GM23338 (cell line): ENCODE measurements around the gene MARCHF3. TPM values are rescaled to one million over a fixed set of nuclear protein-coding genes. Genes with fewer than 3 reads are reported as not detected.

Experiments used
- ATAC-seq: fragments of 200-7000 bp; cut with Tn5 transposase; 3 replicates; pipeline ENCODE4 v1.9.1; 2020
- DNase-seq: peaks from one replicate; pipeline ENCODE4 v3.0.0-alpha.2; 2015; ENCODE audit warnings: low spot score
- H2AFZ ChIP-seq: fragments of 200-600 bp; sonication (generic); 2 replicates; pipeline ENCODE4 v1.8.0; 2016; ENCODE audit warnings: antibody characterized with exemption, mild to moderate bottlenecking, moderate library complexity
- H3F3A ChIP-seq: fragments of 200-600 bp; sonication (generic); replicated peaks from 2 replicates; pipeline ENCODE4 v1.8.0; 2017; ENCODE audit warnings: antibody characterized with exemption, mixed run types, low read depth
- H3K27ac ChIP-seq: fragments of 200-600 bp; sonication (generic); 2 replicates; pipeline ENCODE4 v1.6.1; 2016; ENCODE audit warnings: low read depth
- H3K27me3 ChIP-seq: fragments of 200-600 bp; sonication (generic); 2 replicates; pipeline ENCODE4 v1.8.0; 2016; ENCODE audit warnings: mild to moderate bottlenecking, mixed run types, moderate library complexity; ENCODE audit not compliant: insufficient read depth
- H3K36me3 ChIP-seq: fragments of 200-600 bp; sonication (generic); 2 replicates; pipeline ENCODE4 v1.8.0; 2016; ENCODE audit warnings: mild to moderate bottlenecking; ENCODE audit not compliant: insufficient read depth
- H3K4me1 ChIP-seq: fragments of 200-600 bp; sonication (generic); 2 replicates; pipeline ENCODE4 v1.8.0; 2016; ENCODE audit warnings: mild to moderate bottlenecking, moderate library complexity; ENCODE audit not compliant: insufficient read depth
- H3K4me2 ChIP-seq: fragments of 200-600 bp; sonication (generic); 2 replicates; pipeline ENCODE4 v1.7.1; 2017; ENCODE audit warnings: mixed run types
- H3K4me3 ChIP-seq: fragments of 200-600 bp; sonication (generic); 2 replicates; pipeline ENCODE4 v1.6.1; 2016; ENCODE audit warnings: mixed run types
- H3K79me2 ChIP-seq: fragments of 200-600 bp; sonication (generic); replicated peaks from 2 replicates; pipeline ENCODE4 v1.8.0; 2017; ENCODE audit warnings: mild to moderate bottlenecking; ENCODE audit not compliant: insufficient read depth
- H3K9me2 ChIP-seq: fragments of 200-600 bp; sonication (generic); 2 replicates; pipeline ENCODE4 v1.8.0; 2017; ENCODE audit not compliant: insufficient read depth
- H4K20me1 ChIP-seq: fragments of 200-600 bp; sonication (generic); replicated peaks from 2 replicates; pipeline ENCODE4 v1.8.0; 2017; ENCODE audit warnings: mild to moderate bottlenecking; ENCODE audit not compliant: insufficient read depth
- H3K27ac Mint-ChIP-seq: 2 replicates; pipeline ENCODE4 v1.8.0; 2020; ENCODE audit warnings: inconsistent platforms, mild to moderate bottlenecking, moderate library complexity, mixed read lengths
- H3K27me3 Mint-ChIP-seq: 3 replicates; pipeline ENCODE4 v1.8.0; 2022; ENCODE audit warnings: low read depth, mild to moderate bottlenecking, moderate library complexity, mixed read lengths, inconsistent platforms; ENCODE audit not compliant: insufficient read depth, poor library complexity
- H3K36me3 Mint-ChIP-seq: 3 replicates; pipeline ENCODE4 v1.8.0; 2021; ENCODE audit warnings: low read depth, mild to moderate bottlenecking, inconsistent platforms, moderate library complexity, mixed read lengths
- H3K4me1 Mint-ChIP-seq: 3 replicates; pipeline ENCODE4 v1.8.0; 2020; ENCODE audit warnings: mild to moderate bottlenecking, inconsistent platforms, mixed read lengths
- H3K4me3 Mint-ChIP-seq: 3 replicates; pipeline ENCODE4 v1.8.0; 2021; ENCODE audit warnings: moderate library complexity, mild to moderate bottlenecking, inconsistent platforms, mixed read lengths
- H3K9me3 Mint-ChIP-seq: 3 replicates; pipeline ENCODE4 v1.8.0; 2020; ENCODE audit warnings: moderate library complexity, mild to moderate bottlenecking, inconsistent platforms, mixed read lengths
- CREB1 ChIP-seq: fragments of 250-450 bp; sonication (Bioruptor Pico); IDR thresholded peaks from 2 replicates; pipeline ENCODE4 v1.5.0; 2020; ENCODE audit warnings: low read depth, mild to moderate bottlenecking, moderate library complexity
- CTCF ChIP-seq, 2 experiments: fragments of 200-600 bp in 1 of 2; sonication (generic) in 1 of 2; conservative IDR thresholded peaks; 2 replicates each; pipeline versions ENCODE4 v1.5.1 to v1.6.1; 2016 to 2017; ENCODE audit warnings: antibody characterized with exemption in 2 of 2, low read depth in 2 of 2, mild to moderate bottlenecking in 2 of 2, moderate library complexity in 1 of 2
- ETS1 ChIP-seq: IDR thresholded peaks from 2 replicates; pipeline ENCODE4 v1.6.1; 2016; ENCODE audit warnings: antibody characterized with exemption
- EZH2 ChIP-seq: fragments of 200-600 bp; sonication (generic); IDR thresholded peaks from one replicate; pipeline ENCODE4 v1.8.0; 2017; ENCODE audit warnings: antibody characterized with exemption, mild to moderate bottlenecking, low read depth; ENCODE audit not compliant: unreplicated experiment
- EZH2phosphoT487 ChIP-seq: fragments of 200-600 bp; sonication (generic); IDR thresholded peaks from one replicate; pipeline ENCODE4 v1.8.1; 2018; ENCODE audit warnings: antibody characterized with exemption; ENCODE audit not compliant: unreplicated experiment
- JUNB ChIP-seq: IDR thresholded peaks from one replicate; pipeline ENCODE4 v1.6.1; 2016; ENCODE audit warnings: antibody characterized with exemption; ENCODE audit not compliant: unreplicated experiment
- NANOG ChIP-seq: IDR thresholded peaks from 2 replicates; pipeline ENCODE4 v1.6.1; 2016; ENCODE audit warnings: antibody characterized with exemption, borderline replicate concordance
- POLR2AphosphoS5 ChIP-seq: IDR thresholded peaks from 2 replicates; pipeline ENCODE4 v1.6.1; 2016; ENCODE audit warnings: antibody characterized with exemption, low read depth
- REST ChIP-seq: IDR thresholded peaks from one replicate; pipeline ENCODE4 v1.6.1; 2018; ENCODE audit warnings: antibody characterized with exemption; ENCODE audit not compliant: unreplicated experiment
- STAT1 ChIP-seq: IDR thresholded peaks from one replicate; pipeline ENCODE4 v1.6.1; 2016; ENCODE audit warnings: antibody characterized with exemption; ENCODE audit not compliant: unreplicated experiment
- ZNF114 ChIP-seq: fragments of 250-450 bp; sonication (Bioruptor Pico); IDR thresholded peaks from 2 replicates; pipeline ENCODE4 v1.5.0; 2020; ENCODE audit warnings: mild to moderate bottlenecking, moderate library complexity
- ZNF331 ChIP-seq: fragments of 250-450 bp; sonication (Bioruptor Pico); IDR thresholded peaks from 2 replicates; pipeline ENCODE4 v1.5.0; 2020; ENCODE audit warnings: low read depth, mild to moderate bottlenecking, moderate library complexity
- ZNF462 ChIP-seq: fragments of 250-450 bp; sonication (Bioruptor Pico); IDR thresholded peaks from 2 replicates; pipeline ENCODE4 v1.5.0; 2020; ENCODE audit warnings: mild to moderate bottlenecking, moderate library complexity
- polyA plus RNA-seq: library from polyadenylated mRNA; unstranded; fragments of >200 nt; fragmentation: Nextera tagmentation; extraction: Ambion mirVana; gene quantifications from 2 replicates; pipeline ENCODE4 v1.2.1, GENCODE V29; 2016
- total RNA-seq: library from RNA; depleted of rRNA; stranded (reverse); fragments of >200 nt; shearing (Covaris generic); gene quantifications from 2 replicates; pipeline ENCODE4 v1.2.3, GENCODE V29; 2014

MARCHF3 gene
- total and polyA plus RNA-seq, 2 experiments from 2014 or later = 7.0 to 12.7 TPM

- Histone ChIP-seq H3K27ac (peak overlapping the region; percentile 34), H3K79me2 (peaks cover 77% of the 10 kb centered on the region), H3K27me3 (no peaks in the 10 kb centered on the region), H3K4me3 (no peak overlapping the region), H3K4me2 (no peak overlapping the region), H2AFZ (no peak overlapping the region), H3K36me3 (peaks cover 51% of the 10 kb centered on the region), H3K4me1 (no peaks in the 10 kb centered on the region), H4K20me1 (peaks cover 8% of the 10 kb centered on the region), H3K9me2 (no peaks in the 10 kb centered on the region), H3F3A (no peaks in the 10 kb centered on the region; the same call in 1 of the 2 replicates)
- TF ChIP-seq CREB1 (no peak), POLR2AphosphoS5 (no peak), ZNF114 (CRISPR knock-in tag) (no peak), EZH2 (no peak), REST (no peak), ZNF462 (CRISPR knock-in tag) (no peak), EZH2phosphoT487 (no peak), STAT1 (no peak), CTCF (conservative IDR thresholded peaks at IDR 0.05; ENCODE audit: low read depth in 2 of 2) (no peak), ETS1 (no peak), JUNB (no peak), ZNF331 (CRISPR knock-in tag) (no peak), NANOG (no peak)
- H3K4me1 Mint-ChIP-seq = peaks cover 3% of the 10 kb centered on the region; the same call in 2 of the 3 replicates
- ATAC-seq (no peak), DNase-seq (no peak)
- H3K9me3 Mint-ChIP-seq = no peaks in the 10 kb centered on the region
- no peaks in the 10 kb centered on the region for H3K27me3 Mint-ChIP-seq
- peaks cover 83% of the 10 kb centered on the region for H3K36me3 Mint-ChIP-seq
- H3K4me3 Mint-ChIP-seq = no peak overlapping the region
- no peak overlapping the region for H3K27ac Mint-ChIP-seq
Measured at GRCh38 chr5:126818736-126819135, 211.6 kb downstream of the MARCHF3 start.
